Endodermal cell (in vitro differentiated cells): Measurements from ENCODE around the gene C8B. TPM values are rescaled to one million over a fixed set of nuclear protein-coding genes. Genes with fewer than 3 reads are reported as not detected.

Experiments used
- DNase-seq: peaks from one replicate; pipeline ENCODE4 v3.0.0-alpha.2; 2017
- H3K27ac ChIP-seq: 2 replicates; pipeline ENCODE4 v1.5.1; 2013; ENCODE audit warnings: mild to moderate bottlenecking, low read depth, low read length, moderate library complexity
- H3K27me3 ChIP-seq: 2 replicates; pipeline ENCODE4 v1.6.1; 2013; ENCODE audit warnings: mild to moderate bottlenecking, low read length, moderate library complexity; ENCODE audit not compliant: insufficient read depth, control insufficient read depth, poor library complexity, severe bottlenecking
- H3K36me3 ChIP-seq: 2 replicates; pipeline ENCODE4 v1.7.0; 2013; ENCODE audit warnings: mild to moderate bottlenecking, low read length, moderate library complexity; ENCODE audit not compliant: control insufficient read depth, insufficient read depth
- H3K4me1 ChIP-seq: one replicate; pipeline ENCODE4 v1.7.0; 2013; ENCODE audit warnings: low read length; ENCODE audit not compliant: control insufficient read depth, insufficient read depth
- H3K4me3 ChIP-seq: 2 replicates; pipeline ENCODE4 v1.5.1; 2013; ENCODE audit warnings: mild to moderate bottlenecking, low read length, moderate library complexity
- H3K9ac ChIP-seq: 2 replicates; pipeline ENCODE4 v1.6.1; 2013; ENCODE audit warnings: mild to moderate bottlenecking, low read length, moderate library complexity; ENCODE audit not compliant: poor library complexity, severe bottlenecking; ENCODE audit errors: extremely low read depth
- H3K9me3 ChIP-seq: 2 replicates; pipeline ENCODE4 v1.6.1; 2013; ENCODE audit warnings: mild to moderate bottlenecking, low read length, moderate library complexity; ENCODE audit not compliant: control insufficient read depth
- H3K27ac Mint-ChIP-seq: 2 replicates; pipeline ENCODE4 v1.8.0; 2020; ENCODE audit warnings: mixed read lengths
- H3K27me3 Mint-ChIP-seq: 2 replicates; pipeline ENCODE4 v1.8.0; 2021; ENCODE audit warnings: mild to moderate bottlenecking, mixed read lengths; ENCODE audit not compliant: insufficient read depth
- H3K36me3 Mint-ChIP-seq: 2 replicates; pipeline ENCODE4 v1.8.0; 2020; ENCODE audit warnings: low read depth, mixed read lengths
- H3K4me1 Mint-ChIP-seq: 2 replicates; pipeline ENCODE4 v1.8.0; 2020; ENCODE audit warnings: mixed read lengths
- H3K4me3 Mint-ChIP-seq: 2 replicates; pipeline ENCODE4 v1.8.0; 2020; ENCODE audit warnings: mild to moderate bottlenecking, moderate library complexity, mixed read lengths
- H3K9me3 Mint-ChIP-seq: 2 replicates; pipeline ENCODE4 v1.8.0; 2020; ENCODE audit warnings: mild to moderate bottlenecking, mixed read lengths
- CTCF ChIP-seq: fragments of 200-600 bp; sonication (generic); conservative IDR thresholded peaks from 2 replicates; pipeline ENCODE4 v1.5.0; 2021; ENCODE audit warnings: antibody characterized with exemption, mild to moderate bottlenecking
- WGBS, 2 experiments: methylation state at CpG; one replicate each; pipeline versions ENCODE4 v1.1.5 to v1.1.7; 2013; ENCODE audit warnings: missing lambda C conversion rate in 2 of 2, mixed read lengths in 1 of 2; ENCODE audit not compliant: insufficient coverage in 1 of 2, insufficient read length in 1 of 2; 5-methylcytosine and 5-hydroxymethylcytosine counted together
- total RNA-seq, 2 donors: library from RNA; stranded (reverse); fragmentation: NEBNext Ultra II Directional in 1 of 2; extraction: Animal tissue kit (Norgen Biotek cat#: 25700) in 1 of 2; gene quantifications; 2 replicates in 1 of 2; 3 replicates in 1 of 2; pipeline ENCODE4 v1.2.1, GENCODE V29; 2021

C8B gene
- total RNA-seq, 2 donors from 2014 or later, result not detected

- Histone ChIP-seq H3K9me3 (peaks cover 7% of the 10 kb centered on the region), H3K27me3 (no peaks in the 10 kb centered on the region), H3K27ac (no peak overlapping the region), H3K4me1 (peaks cover 4% of the 10 kb centered on the region), H3K9ac (no peak overlapping the region), H3K36me3 (no peaks in the 10 kb centered on the region), H3K4me3 (no peak overlapping the region)
- Mint-ChIP-seq H3K36me3 (no peaks in the 10 kb centered on the region), H3K27me3 (peaks cover 8% of the 10 kb centered on the region), H3K27ac (no peak overlapping the region), H3K4me1 (peaks cover 13% of the 10 kb centered on the region), H3K4me3 (no peak overlapping the region), H3K9me3 (no peaks in the 10 kb centered on the region)
- no peak for TF ChIP-seq CTCF
- no peak for DNase-seq
- WGBS, 2 experiments, result 94 to 96% methylated on average over 5 to 9 of the region's 9 CpGs
Measured at GRCh38 chr1:56964349-56965017, 1.3 kb downstream of the C8B start.

DNA sequence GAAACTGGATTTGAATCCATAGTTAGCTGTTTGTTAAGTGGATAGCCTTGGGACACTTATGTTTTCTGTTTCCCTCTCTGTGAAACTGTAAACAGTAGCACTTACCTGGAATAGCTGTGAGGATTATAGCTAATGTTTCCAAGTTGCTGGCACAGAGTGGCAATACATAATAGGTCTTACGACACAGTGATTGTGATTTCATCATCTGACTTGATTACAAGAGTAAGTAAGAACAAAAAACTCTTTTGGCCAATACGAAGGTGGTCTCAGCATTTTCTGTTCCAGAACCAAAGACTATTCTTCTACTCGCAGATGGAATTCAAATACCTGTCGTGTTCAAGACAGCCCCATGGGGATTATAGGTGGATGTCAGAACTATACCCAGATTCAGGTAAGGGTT, 2.1 kb downstream of the C8B start:
- H3K36me3 Mint-ChIP-seq, result no peaks in the 10 kb centered on the region
- Histone ChIP-seq H3K9me3 (peaks cover under 1% of the 10 kb centered on the region), H3K4me1 (peaks cover 8% of the 10 kb centered on the region), H3K36me3 (no peaks in the 10 kb centered on the region), H3K4me3 (no peak overlapping the region), H3K27ac (no peak overlapping the region), H3K27me3 (no peaks in the 10 kb centered on the region), H3K9ac (no peak overlapping the region)
- H3K27ac Mint-ChIP-seq, result no peak overlapping the region
- TF ChIP-seq CTCF, result no peak
- H3K9me3 Mint-ChIP-seq, result no peaks in the 10 kb centered on the region
- H3K4me1 Mint-ChIP-seq, result peaks cover 20% of the 10 kb centered on the region
- H3K27me3 Mint-ChIP-seq, result peaks cover 8% of the 10 kb centered on the region
- no peak overlapping the region for H3K4me3 Mint-ChIP-seq
- WGBS, 2 experiments, result 93 to 97% methylated on average over 4 of the region's 4 CpGs
- DNase-seq, result no peak

GRCh38 chr1:56961426-56961825, 4.4 kb downstream of the C8B start:
- no peak for TF ChIP-seq CTCF
- Histone ChIP-seq H3K4me1 (peaks cover 10% of the 10 kb centered on the region), H3K27ac (no peak overlapping the region), H3K36me3 (no peaks in the 10 kb centered on the region), H3K9me3 (no peaks in the 10 kb centered on the region), H3K4me3 (no peak overlapping the region), H3K27me3 (no peaks in the 10 kb centered on the region), H3K9ac (no peak overlapping the region)
- Mint-ChIP-seq H3K9me3 (no peaks in the 10 kb centered on the region), H3K4me1 (peaks cover 28% of the 10 kb centered on the region), H3K4me3 (no peak overlapping the region), H3K27me3 (peaks cover 10% of the 10 kb centered on the region), H3K27ac (no peak overlapping the region), H3K36me3 (no peaks in the 10 kb centered on the region)
- no peak for DNase-seq
- WGBS, 2 experiments, result 94 to 96% methylated on average over 5 to 10 of the region's 10 CpGs
